ENCODE measurements around the gene ARHGAP21.

The ARHGAP21 gene

GRCh38 chr10:24541239-24541753 is 182.4 kb downstream of the ARHGAP21 start:
- no peak overlapping the region for H3K4me3 ChIP-seq (ENCODE audit: low read length)
- H3K27me3 ChIP-seq (ENCODE audit: insufficient read depth, low read length) = no peaks in the 10 kb centered on the region
- no peaks in the 10 kb centered on the region for H3K36me3 ChIP-seq (ENCODE audit: insufficient read depth, low read length)
- H3K4me1 ChIP-seq (ENCODE audit: insufficient read depth, low read length) = no peaks in the 10 kb centered on the region
- H2AFZ ChIP-seq (ENCODE audit: low read depth, low read length) = no peak overlapping the region
- no peaks in the 10 kb centered on the region for H3K9me3 ChIP-seq (ENCODE audit: low read length)

- Histone ChIP-seq H3K27me3 (ENCODE audit: insufficient read depth, low read length) (no peaks in the 10 kb centered on the region), H2AFZ (ENCODE audit: low read depth, low read length) (no peak overlapping the region), H3K36me3 (ENCODE audit: insufficient read depth, low read length) (peaks cover 5% of the 10 kb centered on the region), H3K9me3 (ENCODE audit: low read length) (peaks cover 3% of the 10 kb centered on the region), H3K4me1 (ENCODE audit: insufficient read depth, low read length) (no peaks in the 10 kb centered on the region), H3K4me3 (ENCODE audit: low read length) (no peak overlapping the region)
Observed at GRCh38 chr10:24536636-24537035, 187.1 kb downstream of the ARHGAP21 start.

GRCh38 chr10:24533981-24534380 is 189.7 kb downstream of the ARHGAP21 start:
- Histone ChIP-seq H3K4me3 (ENCODE audit: low read length) (no peak overlapping the region), H3K4me1 (ENCODE audit: insufficient read depth, low read length) (no peaks in the 10 kb centered on the region), H3K36me3 (ENCODE audit: insufficient read depth, low read length) (peaks cover 5% of the 10 kb centered on the region), H3K9me3 (ENCODE audit: low read length) (peaks cover 3% of the 10 kb centered on the region), H2AFZ (ENCODE audit: low read depth, low read length) (no peak overlapping the region), H3K27me3 (ENCODE audit: insufficient read depth, low read length) (no peaks in the 10 kb centered on the region)
